Prostate gland (tissue), 2 donors: ENCODE results near the gene AGXT.

Experiments
- CTCF ChIP-seq, 4 experiments: fragments of 200-600 bp in 2 of 4; fragments of 450-650 bp in 2 of 4; sonication (generic) in 2 of 4; IDR thresholded peaks; 1 replicate in 3 of 4; 2 replicates in 1 of 4; pipeline ENCODE4 v1.5.1; 2016 to 2019; ENCODE audit warnings: antibody characterized with exemption in 4 of 4, mild to moderate bottlenecking in 2 of 4, moderate library complexity in 2 of 4
- POLR2A ChIP-seq: fragments of 450-650 bp; IDR thresholded peaks from one replicate; pipeline ENCODE4 v1.6.1; 2016; ENCODE audit warnings: antibody characterized with exemption, mild to moderate bottlenecking

GRCh38 chr2:240895656-240896388, 27.2 kb downstream of the AGXT start, which contains the start of gene MAB21L4:
- TF ChIP-seq CTCF (IDR thresholded peaks at IDR 0.05): no peak
- TF ChIP-seq POLR2A: no peak
